H1 (cell line): ENCODE measurements around the gene TBC1D4. TPM values are rescaled to one million over a fixed set of nuclear protein-coding genes. Genes with fewer than 3 reads are reported as not detected.

Experiments
- CEBPB ChIP-seq: IDR thresholded peaks from 2 replicates; pipeline ENCODE4 v1.6.1; 2012; ENCODE audit warnings: low read depth, low read length
- CHD2 ChIP-seq: IDR thresholded peaks from 2 replicates; pipeline ENCODE4 v1.6.1; 2012; ENCODE audit warnings: low read length, improper control_type of control experiment
- E2F6 ChIP-seq: IDR thresholded peaks from 2 replicates; pipeline ENCODE4 v1.6.1; 2012; ENCODE audit warnings: inconsistent platforms
- GTF2F1 ChIP-seq: IDR thresholded peaks from 2 replicates; pipeline ENCODE4 v1.6.1; 2012; ENCODE audit warnings: low read depth, low read length, improper control_type of control experiment, borderline replicate concordance
- POU5F1 ChIP-seq: IDR thresholded peaks from 2 replicates; pipeline ENCODE4 v1.6.1; 2011; ENCODE audit warnings: low read depth, mild to moderate bottlenecking, low read length, moderate library complexity
- TEAD4 ChIP-seq: IDR thresholded peaks from 2 replicates; pipeline ENCODE4 v1.6.1; 2012; ENCODE audit warnings: low read depth, low read length, inconsistent platforms, mixed read lengths
- polyA plus RNA-seq, 7 experiments: library from polyadenylated mRNA; depleted of rRNA in 3 of 7; stranded (reverse) in 5 of 7; unstranded in 2 of 7; fragments of >200 nt in 5 of 7; fragments of 200-250 nt in 2 of 7; gene quantifications; 1 replicate in 5 of 7; 2 replicates in 1 of 7; 4 replicates in 1 of 7; pipeline versions ENCODE4 v1.2.1 to v1.2.3, GENCODE V29; 2011 to 2013; ENCODE audit warnings: missing spikeins in 2 of 7, mixed read lengths in 2 of 7
- total RNA-seq: library from RNA; stranded (reverse); fragmentation: NEBNext Ultra II Directional; extraction: Animal tissue kit (Norgen Biotek cat#: 25700); gene quantifications from 2 replicates; pipeline ENCODE4 v1.2.1, GENCODE V29; 2021

TBC1D4 gene
- total and polyA plus RNA-seq, 2 of the 8 experiments (the other 6 are each of a cell fraction or from before 2014, with no cell fraction given): 16.7 to 39.0 TPM

- TF ChIP-seq TEAD4 (no peak), POU5F1 (no peak), E2F6 (no peak), CEBPB (no peak), CHD2 (no peak), GTF2F1 (no peak)
Observed at GRCh38 chr13:75325711-75326110, 156.3 kb downstream of the TBC1D4 start (continued).
